Measurements from ENCODE around the gene FATE1. TPM values are rescaled to one million over a fixed set of nuclear protein-coding genes. Genes with fewer than 3 reads are reported as not detected.

FATE1 gene
- total RNA-seq, 2 experiments from 2014 or later: not detected

DNA sequence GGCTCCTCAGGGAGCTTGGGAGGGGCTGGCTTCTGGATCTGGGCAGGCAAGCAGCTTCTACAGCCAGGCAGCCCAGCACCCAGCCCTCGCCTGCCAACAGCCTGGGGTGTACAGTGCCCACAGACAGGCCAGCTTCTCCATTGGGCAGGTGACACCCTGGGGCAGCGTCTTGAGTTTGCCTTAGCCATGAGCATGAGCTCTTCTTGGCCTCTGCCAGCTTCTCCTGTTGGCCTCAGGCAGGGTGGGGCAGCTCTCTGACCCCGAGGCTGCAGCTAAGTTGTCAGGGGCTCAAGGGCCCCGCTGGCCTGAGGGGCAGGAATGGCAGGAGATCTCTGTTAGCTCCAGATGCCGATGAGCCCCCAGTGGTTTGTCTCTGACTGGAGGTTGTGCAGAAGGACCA is 10.9 kb downstream of the FATE1 start:
- CTCF ChIA-PET: no interaction called here
- no peaks in the 10 kb centered on the region for H3K27me3 Mint-ChIP-seq
- DNase-seq (no peak), ATAC-seq (ENCODE audit: poor library complexity) (no peak)
- TF ChIP-seq, protein P1, sequence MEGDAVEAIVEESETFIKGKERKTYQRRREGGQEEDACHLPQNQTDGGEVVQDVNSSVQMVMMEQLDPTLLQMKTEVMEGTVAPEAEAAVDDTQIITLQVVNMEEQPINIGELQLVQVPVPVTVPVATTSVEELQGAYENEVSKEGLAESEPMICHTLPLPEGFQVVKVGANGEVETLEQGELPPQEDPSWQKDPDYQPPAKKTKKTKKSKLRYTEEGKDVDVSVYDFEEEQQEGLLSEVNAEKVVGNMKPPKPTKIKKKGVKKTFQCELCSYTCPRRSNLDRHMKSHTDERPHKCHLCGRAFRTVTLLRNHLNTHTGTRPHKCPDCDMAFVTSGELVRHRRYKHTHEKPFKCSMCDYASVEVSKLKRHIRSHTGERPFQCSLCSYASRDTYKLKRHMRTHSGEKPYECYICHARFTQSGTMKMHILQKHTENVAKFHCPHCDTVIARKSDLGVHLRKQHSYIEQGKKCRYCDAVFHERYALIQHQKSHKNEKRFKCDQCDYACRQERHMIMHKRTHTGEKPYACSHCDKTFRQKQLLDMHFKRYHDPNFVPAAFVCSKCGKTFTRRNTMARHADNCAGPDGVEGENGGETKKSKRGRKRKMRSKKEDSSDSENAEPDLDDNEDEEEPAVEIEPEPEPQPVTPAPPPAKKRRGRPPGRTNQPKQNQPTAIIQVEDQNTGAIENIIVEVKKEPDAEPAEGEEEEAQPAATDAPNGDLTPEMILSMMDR (IDR thresholded peaks at IDR 0.05): no peak
- no peak overlapping the region for H3K27ac Mint-ChIP-seq
- Histone ChIP-seq H3K27me3 (ENCODE audit: control insufficient read depth in 1 of 2, insufficient read depth in 2 of 2, low read length in 2 of 2) (no peaks in the 10 kb centered on the region), H3K9me3 (ENCODE audit: control insufficient read depth in 1 of 2, insufficient read depth in 1 of 2, low read length in 2 of 2) (no peaks in the 10 kb centered on the region), H3K27ac (ENCODE audit: low read depth in 1 of 2, low read length in 2 of 2) (no peak overlapping the region), H3K4me1 (ENCODE audit: insufficient read depth, low read length) (no peaks in the 10 kb centered on the region), H3K36me3 (ENCODE audit: insufficient read depth, low read length) (no peaks in the 10 kb centered on the region), H3K4me3 (ENCODE audit: low read length) (no peak overlapping the region)
- H3K36me3 Mint-ChIP-seq (ENCODE audit: low read depth): no peaks in the 10 kb centered on the region
- POLR2A ChIA-PET: no interaction called here
- intact Hi-C loops (cut with DNase I, micrococcal nuclease): no loop called here
- H3K4me3 Mint-ChIP-seq: no peak overlapping the region
- no peaks in the 10 kb centered on the region for H3K9me3 Mint-ChIP-seq
- no peaks in the 10 kb centered on the region for H3K4me1 Mint-ChIP-seq (ENCODE audit: low read depth)

DNA sequence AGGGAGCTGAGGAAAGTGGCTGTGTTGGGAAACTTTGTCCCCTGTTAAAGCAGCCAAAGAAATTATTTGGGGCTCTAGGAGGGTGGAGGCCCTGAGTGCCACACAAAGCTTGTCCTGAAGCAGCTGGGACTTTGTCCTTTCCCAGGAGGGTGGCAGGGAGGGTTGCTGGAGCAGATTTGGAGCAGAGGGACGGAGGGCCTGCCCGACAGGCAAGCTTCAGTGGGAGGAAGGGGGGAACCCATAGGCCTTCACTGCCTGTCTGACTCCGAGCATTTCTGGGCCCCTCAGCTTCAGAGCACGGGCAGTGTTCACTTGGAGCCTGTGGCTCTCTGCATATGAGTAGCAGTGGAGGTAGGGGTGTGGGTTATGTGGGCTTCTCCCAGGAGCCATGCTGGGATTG is 11.5 kb downstream of the FATE1 start:
- POLR2A ChIA-PET: no interaction called here
- TF ChIP-seq, protein P1 (IDR thresholded peaks at IDR 0.05): no peak
- no peak for ATAC-seq (ENCODE audit: poor library complexity)
- Mint-ChIP-seq H3K36me3 (ENCODE audit: low read depth) (no peaks in the 10 kb centered on the region), H3K27me3 (peaks cover 5% of the 10 kb centered on the region), H3K4me3 (no peak overlapping the region), H3K27ac (no peak overlapping the region), H3K9me3 (no peaks in the 10 kb centered on the region), H3K4me1 (ENCODE audit: low read depth) (no peaks in the 10 kb centered on the region)
- DNase-seq: no peak
- Histone ChIP-seq H3K36me3 (ENCODE audit: insufficient read depth, low read length) (no peaks in the 10 kb centered on the region), H3K27me3 (ENCODE audit: control insufficient read depth in 1 of 2, insufficient read depth in 2 of 2, low read length in 2 of 2) (no peaks in the 10 kb centered on the region), H3K4me1 (ENCODE audit: insufficient read depth, low read length) (no peaks in the 10 kb centered on the region), H3K9me3 (ENCODE audit: control insufficient read depth in 1 of 2, insufficient read depth in 1 of 2, low read length in 2 of 2) (no peaks in the 10 kb centered on the region), H3K4me3 (ENCODE audit: low read length) (no peak overlapping the region), H3K27ac (ENCODE audit: low read depth in 1 of 2, low read length in 2 of 2) (no peak overlapping the region)
- CTCF ChIA-PET: no interaction called here
- intact Hi-C loops (cut with DNase I, micrococcal nuclease): no loop called here

DNA sequence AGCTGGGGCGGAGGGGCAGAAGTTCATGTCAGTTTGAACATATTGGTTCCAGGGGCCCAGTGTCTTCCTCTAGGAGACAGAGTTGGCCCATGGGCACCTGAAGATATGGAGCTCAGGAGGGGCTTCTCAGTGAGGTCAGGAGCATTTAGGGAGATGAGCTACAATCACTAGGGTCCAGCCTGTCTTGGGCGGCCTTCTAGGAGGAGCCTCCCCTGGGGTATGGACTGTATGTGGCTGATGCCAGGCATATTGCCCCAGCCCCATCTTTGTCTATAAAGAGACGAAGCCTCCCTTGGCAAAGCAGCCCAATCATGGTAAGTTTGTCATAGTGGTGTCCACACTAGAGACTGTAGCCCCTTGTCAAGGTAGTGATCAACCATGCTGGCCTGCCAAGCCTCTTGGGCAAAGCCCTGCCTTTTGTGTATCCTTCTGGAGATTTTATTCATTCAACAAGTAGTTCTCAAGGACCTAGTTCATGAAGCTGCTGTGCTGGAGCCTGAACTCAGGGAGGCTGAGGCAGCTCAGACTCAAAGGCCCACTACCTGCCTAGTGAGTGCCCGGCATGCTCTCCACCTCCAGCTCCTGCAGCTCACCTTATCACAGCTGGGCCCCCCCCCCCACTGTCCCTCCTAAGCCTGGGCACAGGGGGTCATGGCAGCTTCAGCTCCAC is 13.4 kb downstream of the FATE1 start:
- Mint-ChIP-seq H3K4me1 (ENCODE audit: low read depth) (no peaks in the 10 kb centered on the region), H3K4me3 (no peak overlapping the region), H3K27ac (no peak overlapping the region), H3K27me3 (peaks cover 8% of the 10 kb centered on the region), H3K36me3 (ENCODE audit: low read depth) (no peaks in the 10 kb centered on the region), H3K9me3 (no peaks in the 10 kb centered on the region)
- DNase-seq (no peak), ATAC-seq (ENCODE audit: poor library complexity) (no peak)
- ChIA-PET CTCF (no interaction called here), POLR2A (no interaction called here)
- no peaks in the 10 kb centered on the region for H3K9me3 ChIP-seq (ENCODE audit: control insufficient read depth in 1 of 2, insufficient read depth in 1 of 2, low read length in 2 of 2)
- TF ChIP-seq, protein P1 (IDR thresholded peaks at IDR 0.05): no peak
- no peaks in the 10 kb centered on the region for H3K27me3 ChIP-seq (ENCODE audit: control insufficient read depth in 1 of 2, insufficient read depth in 2 of 2, low read length in 2 of 2)
- H3K27ac ChIP-seq (ENCODE audit: low read depth in 1 of 2, low read length in 2 of 2): no peak overlapping the region
- H3K4me3 ChIP-seq (ENCODE audit: low read length): no peak overlapping the region
- H3K4me1 ChIP-seq (ENCODE audit: insufficient read depth, low read length): no peaks in the 10 kb centered on the region
- H3K36me3 ChIP-seq (ENCODE audit: insufficient read depth, low read length): no peaks in the 10 kb centered on the region
- intact Hi-C loops (cut with DNase I, micrococcal nuclease): no loop called here

All from CD4-positive, alpha-beta T cell (primary cell).